Suprapubic skin (tissue), 4 donors: ENCODE results near the gene GRIK4.

Source experiments
- EP300 ChIP-seq: sonication (generic); formaldehyde crosslinking; IDR thresholded peaks from one replicate; pipeline ENCODE4 v1.6.1; 2017; ENCODE audit warnings: antibody characterized with exemption
- POLR2A ChIP-seq, 2 donors: fragments of 450-650 bp; IDR thresholded peaks; one replicate each; pipeline ENCODE4 v1.6.1; 2017; ENCODE audit warnings: antibody characterized with exemption in 2 of 2, mild to moderate bottlenecking in 2 of 2, moderate library complexity in 2 of 2
- POLR2AphosphoS5 ChIP-seq, 3 donors: sonication (generic); formaldehyde crosslinking; IDR thresholded peaks; one replicate each; pipeline ENCODE4 v1.6.1; 2017; ENCODE audit warnings: antibody characterized with exemption in 3 of 3
- TF ChIP-seq, protein P1 (sequence below), 2 donors: fragments of 200-600 bp in 1 of 2; fragments of 450-650 bp in 1 of 2; sonication (generic) in 1 of 2; IDR thresholded peaks; one replicate each; pipeline ENCODE4 v1.5.1; 2016 to 2019; ENCODE audit warnings: antibody characterized with exemption in 2 of 2, mild to moderate bottlenecking in 1 of 2, moderate library complexity in 1 of 2

DNA sequence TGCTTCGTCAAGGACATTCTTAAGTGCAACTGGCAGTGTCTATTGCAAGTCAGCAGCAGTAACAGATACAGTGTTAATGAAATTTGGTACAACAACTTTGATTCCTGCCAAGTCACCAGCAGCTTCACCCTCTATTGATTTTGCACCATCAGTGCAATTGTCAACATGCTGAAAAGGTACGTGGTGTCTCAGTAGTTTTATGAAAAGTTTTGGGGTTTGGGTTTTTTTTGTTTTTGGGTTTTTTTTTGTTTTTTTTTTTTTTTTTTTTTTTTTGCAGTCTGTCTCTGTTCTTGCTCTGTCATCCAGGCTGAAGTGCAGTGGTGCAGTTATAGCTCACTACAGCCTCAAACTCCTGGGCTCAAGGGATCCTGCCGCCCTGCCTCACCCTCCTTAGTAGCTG lies 19.1 kb upstream of the GRIK4 start:
- no peak for TF ChIP-seq POLR2A (IDR thresholded peaks at IDR 0.05)
- TF ChIP-seq, protein P1, sequence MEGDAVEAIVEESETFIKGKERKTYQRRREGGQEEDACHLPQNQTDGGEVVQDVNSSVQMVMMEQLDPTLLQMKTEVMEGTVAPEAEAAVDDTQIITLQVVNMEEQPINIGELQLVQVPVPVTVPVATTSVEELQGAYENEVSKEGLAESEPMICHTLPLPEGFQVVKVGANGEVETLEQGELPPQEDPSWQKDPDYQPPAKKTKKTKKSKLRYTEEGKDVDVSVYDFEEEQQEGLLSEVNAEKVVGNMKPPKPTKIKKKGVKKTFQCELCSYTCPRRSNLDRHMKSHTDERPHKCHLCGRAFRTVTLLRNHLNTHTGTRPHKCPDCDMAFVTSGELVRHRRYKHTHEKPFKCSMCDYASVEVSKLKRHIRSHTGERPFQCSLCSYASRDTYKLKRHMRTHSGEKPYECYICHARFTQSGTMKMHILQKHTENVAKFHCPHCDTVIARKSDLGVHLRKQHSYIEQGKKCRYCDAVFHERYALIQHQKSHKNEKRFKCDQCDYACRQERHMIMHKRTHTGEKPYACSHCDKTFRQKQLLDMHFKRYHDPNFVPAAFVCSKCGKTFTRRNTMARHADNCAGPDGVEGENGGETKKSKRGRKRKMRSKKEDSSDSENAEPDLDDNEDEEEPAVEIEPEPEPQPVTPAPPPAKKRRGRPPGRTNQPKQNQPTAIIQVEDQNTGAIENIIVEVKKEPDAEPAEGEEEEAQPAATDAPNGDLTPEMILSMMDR (IDR thresholded peaks at IDR 0.05): no peak
- TF ChIP-seq POLR2AphosphoS5 (IDR thresholded peaks at IDR 0.05): no peak
- no peak for TF ChIP-seq EP300
